ENCODE measurements around the gene ARHGEF16.

DNA sequence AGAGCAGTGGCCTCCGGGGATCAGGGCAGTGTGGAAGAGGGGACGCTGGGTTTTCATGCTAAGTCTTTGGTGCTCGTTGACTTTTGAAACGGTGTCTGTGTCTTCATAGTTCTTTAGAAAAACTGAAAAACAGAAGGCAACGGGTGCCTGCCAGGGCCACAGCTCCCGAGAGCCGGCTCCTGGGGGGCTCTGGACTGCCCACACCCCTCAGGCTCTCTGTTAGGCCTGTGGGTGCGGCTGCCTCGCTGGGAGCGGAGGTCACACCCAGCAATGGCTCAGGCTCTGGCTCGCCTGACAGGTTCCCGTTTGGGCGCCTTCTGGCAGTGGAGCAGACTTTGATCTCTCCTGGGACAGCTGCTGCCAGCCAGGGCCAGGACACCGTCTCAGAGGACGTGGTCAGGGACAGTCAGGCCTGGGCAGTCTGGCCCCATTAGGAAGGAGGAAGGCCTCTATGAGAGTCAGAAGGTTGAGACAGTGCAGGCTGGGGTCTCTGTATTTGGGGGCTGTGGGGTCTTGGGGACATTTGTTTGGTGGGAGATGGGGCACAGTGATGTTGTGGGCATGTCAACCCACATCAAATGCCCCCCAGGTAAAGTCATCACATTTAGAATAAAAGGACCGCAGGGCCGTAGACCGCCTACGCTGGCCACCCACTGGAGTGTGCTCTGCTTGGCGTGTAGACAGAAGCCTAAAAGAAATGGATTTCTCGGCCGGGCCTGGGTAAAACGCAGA is 5.6 kb downstream of the ARHGEF16 start:
- TF ChIP-seq YY1 (IDR thresholded peaks at IDR 0.05; ENCODE audit: low read depth), result no peak
- TF ChIP-seq, protein P1, sequence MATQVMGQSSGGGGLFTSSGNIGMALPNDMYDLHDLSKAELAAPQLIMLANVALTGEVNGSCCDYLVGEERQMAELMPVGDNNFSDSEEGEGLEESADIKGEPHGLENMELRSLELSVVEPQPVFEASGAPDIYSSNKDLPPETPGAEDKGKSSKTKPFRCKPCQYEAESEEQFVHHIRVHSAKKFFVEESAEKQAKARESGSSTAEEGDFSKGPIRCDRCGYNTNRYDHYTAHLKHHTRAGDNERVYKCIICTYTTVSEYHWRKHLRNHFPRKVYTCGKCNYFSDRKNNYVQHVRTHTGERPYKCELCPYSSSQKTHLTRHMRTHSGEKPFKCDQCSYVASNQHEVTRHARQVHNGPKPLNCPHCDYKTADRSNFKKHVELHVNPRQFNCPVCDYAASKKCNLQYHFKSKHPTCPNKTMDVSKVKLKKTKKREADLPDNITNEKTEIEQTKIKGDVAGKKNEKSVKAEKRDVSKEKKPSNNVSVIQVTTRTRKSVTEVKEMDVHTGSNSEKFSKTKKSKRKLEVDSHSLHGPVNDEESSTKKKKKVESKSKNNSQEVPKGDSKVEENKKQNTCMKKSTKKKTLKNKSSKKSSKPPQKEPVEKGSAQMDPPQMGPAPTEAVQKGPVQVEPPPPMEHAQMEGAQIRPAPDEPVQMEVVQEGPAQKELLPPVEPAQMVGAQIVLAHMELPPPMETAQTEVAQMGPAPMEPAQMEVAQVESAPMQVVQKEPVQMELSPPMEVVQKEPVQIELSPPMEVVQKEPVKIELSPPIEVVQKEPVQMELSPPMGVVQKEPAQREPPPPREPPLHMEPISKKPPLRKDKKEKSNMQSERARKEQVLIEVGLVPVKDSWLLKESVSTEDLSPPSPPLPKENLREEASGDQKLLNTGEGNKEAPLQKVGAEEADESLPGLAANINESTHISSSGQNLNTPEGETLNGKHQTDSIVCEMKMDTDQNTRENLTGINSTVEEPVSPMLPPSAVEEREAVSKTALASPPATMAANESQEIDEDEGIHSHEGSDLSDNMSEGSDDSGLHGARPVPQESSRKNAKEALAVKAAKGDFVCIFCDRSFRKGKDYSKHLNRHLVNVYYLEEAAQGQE (IDR thresholded peaks at IDR 0.05; ENCODE audit: low read depth), result no peak

Data from Ishikawa (cell line).